Measurements from ENCODE around the gene NPW.
A peak's percentile ranks its signal among the peaks of the same experiment; 100 is the strongest.
"Not testable (repeated sequence)": the region's sequence is repeated elsewhere in the genome, so short reads cannot be mapped to it uniquely, and the experiment has no call there.

The NPW gene

GRCh38 chr16:2023092-2024031 lies 3.8 kb downstream of the NPW start:
- DNase-seq: peak; percentile 51

GRCh38 chr16:2024032-2024420 lies 4.4 kb downstream of the NPW start:
- no peak for DNase-seq

GRCh38 chr16:2025251-2025650 lies 5.7 kb downstream of the NPW start:
- DNase-seq: no peak

DNA sequence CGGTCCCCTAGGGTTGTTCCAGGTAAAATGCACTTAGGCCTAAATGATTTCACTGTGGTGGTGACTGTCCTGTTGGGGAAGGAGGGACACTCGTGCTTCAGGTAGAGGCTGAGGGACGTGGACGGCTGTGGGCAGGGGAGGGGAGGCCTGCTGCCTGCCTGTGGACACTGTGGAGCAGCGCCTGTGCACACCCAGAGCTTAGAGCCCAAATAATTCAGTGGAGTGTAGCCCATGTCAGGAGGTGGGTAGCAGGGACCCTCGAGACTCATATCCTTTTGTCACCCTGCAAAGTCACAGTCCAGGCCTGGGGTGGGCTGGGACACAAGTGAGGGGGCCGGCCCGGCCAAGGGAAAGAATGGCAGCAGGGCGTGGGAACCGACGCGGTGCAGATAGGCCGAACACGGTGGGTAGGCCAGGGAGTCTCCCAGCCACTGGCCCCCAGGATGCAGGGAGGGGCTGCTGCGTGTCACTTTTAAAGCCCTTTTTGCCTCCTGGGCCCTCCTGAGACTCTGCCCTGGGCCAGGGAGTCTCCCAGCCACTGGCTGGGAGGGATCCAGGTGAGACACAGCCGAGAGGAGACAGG lies 6.4 kb downstream of the NPW start:
- no peak for DNase-seq

DNA sequence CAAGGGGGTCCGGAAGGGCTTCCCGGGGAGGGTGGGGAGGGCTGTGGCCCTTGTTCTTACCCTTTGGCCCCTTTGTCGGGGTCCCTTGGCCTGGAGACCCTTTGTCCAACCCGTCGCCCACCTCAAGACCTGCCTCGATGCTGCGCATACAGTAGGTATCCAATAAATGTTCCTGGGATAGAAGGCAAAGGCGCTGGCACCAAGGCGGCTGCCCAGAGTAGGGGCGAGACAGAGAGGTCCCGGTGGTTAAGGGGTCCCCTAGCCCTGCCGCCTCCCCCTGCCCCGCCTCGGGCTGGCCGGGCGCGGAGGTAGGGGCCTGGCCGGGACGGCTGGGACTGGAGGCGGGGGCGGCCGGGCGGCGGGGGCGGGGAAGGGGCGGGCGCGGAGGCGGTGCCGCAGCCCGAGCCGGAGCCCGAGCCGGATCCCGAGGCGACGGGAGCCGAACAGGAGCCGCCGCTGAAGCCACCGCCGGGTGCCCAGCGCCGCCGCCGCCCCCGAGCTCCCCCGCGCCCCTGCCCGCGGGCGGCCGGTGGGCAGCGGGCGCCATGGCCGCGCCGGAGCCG lies 7.0 kb downstream of the NPW start, which contains the start of gene NHERF2:
NHERF2 (plus strand) TSS at position 442 of the 563 bp plus-strand sequence; CDS start at position 546, 104 bp downstream.
- DNase-seq: no peak

DNA sequence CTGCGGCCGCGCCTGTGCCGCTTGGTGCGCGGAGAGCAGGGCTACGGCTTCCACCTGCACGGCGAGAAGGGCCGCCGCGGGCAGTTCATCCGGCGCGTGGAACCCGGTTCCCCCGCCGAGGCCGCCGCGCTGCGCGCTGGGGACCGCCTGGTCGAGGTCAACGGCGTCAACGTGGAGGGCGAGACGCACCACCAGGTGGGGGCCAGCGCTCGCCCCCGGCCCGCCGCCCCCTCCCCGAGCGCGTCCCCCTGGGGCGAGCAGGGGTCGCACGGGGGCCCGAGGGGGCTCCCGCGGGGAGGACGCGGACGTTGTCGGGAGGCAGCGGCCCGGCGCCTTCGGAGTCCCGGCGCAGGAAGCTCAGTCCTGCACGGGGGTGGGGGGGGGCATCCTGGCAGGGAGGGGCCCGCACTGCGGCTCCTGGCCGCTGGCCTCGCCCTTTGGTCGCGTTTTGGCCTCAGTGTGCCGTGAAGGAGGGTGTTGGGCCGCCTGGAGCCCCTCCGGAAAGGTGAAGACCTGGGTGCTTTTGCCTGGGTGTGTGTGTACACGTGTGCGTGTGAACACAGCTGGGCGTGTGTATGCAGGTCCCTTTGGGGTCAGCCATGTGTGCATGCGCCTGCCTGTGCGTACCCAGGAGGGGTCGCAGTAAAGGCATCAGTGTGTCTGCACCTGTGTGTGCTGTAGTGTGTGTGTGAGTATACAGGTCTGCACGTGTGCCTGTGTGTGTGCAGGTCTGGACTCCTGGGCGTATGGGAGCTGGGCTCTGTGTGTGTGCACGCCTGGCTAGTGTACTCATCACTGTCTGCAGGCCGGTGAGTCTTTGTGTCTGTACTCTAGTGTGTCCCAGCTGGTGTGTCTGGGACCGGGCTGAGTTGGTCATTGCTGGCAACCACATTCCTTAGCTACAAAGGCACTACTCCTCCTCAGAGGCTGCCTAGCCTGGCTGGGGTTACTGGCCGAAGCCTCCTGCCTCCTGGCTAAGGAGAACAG lies 7.7 kb downstream of the NPW start:
- DNase-seq: no peak

DNA sequence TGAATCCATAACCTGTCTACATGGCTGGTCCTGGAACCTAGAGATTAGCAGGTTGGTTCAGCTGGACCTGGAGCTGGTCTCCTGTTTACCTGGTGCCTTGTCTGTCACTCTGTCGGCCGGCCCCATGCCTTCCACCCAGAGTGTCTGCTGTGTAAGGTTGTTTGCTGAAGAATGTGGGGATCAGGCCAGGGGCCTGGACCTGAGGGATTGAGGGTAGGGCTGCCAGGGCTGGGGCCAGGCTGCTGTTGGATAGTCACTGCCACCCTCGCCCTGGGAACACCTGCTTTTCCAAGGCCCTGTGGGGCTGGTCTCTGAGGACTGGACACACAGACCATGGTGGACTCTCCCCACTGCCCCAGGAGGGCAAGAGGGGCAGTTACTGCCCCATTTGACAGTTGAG lies 8.6 kb downstream of the NPW start:
- no peak for DNase-seq

GRCh38 chr16:2028620-2029220 lies 9.1 kb downstream of the NPW start:
- DNase-seq: no peak

DNA sequence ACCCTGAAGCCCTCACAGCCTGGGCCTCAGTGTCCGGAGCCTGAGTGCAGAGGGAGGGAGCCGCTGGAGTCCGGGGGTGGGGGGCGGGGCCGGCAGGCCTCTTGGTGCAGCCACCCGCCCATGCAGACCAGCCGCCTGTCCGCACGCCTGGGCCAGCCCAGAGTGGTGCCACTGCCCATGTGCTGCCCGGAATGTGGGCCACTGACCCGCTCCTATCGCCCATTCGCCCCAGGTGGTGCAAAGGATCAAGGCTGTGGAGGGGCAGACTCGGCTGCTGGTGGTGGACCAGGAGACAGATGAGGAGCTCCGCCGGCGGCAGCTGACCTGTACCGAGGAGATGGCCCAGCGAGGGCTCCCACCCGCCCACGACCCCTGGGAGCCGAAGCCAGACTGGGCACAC lies 9.8 kb downstream of the NPW start:
- DNase-seq: no peak

GRCh38 chr16:2030036-2030435 lies 10.5 kb downstream of the NPW start:
- no peak for DNase-seq

- DNase-seq: no peak
Measured at GRCh38 chr16:2031081-2031577, 11.5 kb downstream of the NPW start.

GRCh38 chr16:2032285-2033056 lies 12.9 kb downstream of the NPW start:
- no peak for DNase-seq

- no peak for DNase-seq
Measured at GRCh38 chr16:2033057-2033908, 13.7 kb downstream of the NPW start.

GRCh38 chr16:2033909-2034695 lies 14.5 kb downstream of the NPW start:
- not testable (repeated sequence) for DNase-seq

GRCh38 chr16:2034696-2035430 lies 15.3 kb downstream of the NPW start:
- no peak for DNase-seq

DNA sequence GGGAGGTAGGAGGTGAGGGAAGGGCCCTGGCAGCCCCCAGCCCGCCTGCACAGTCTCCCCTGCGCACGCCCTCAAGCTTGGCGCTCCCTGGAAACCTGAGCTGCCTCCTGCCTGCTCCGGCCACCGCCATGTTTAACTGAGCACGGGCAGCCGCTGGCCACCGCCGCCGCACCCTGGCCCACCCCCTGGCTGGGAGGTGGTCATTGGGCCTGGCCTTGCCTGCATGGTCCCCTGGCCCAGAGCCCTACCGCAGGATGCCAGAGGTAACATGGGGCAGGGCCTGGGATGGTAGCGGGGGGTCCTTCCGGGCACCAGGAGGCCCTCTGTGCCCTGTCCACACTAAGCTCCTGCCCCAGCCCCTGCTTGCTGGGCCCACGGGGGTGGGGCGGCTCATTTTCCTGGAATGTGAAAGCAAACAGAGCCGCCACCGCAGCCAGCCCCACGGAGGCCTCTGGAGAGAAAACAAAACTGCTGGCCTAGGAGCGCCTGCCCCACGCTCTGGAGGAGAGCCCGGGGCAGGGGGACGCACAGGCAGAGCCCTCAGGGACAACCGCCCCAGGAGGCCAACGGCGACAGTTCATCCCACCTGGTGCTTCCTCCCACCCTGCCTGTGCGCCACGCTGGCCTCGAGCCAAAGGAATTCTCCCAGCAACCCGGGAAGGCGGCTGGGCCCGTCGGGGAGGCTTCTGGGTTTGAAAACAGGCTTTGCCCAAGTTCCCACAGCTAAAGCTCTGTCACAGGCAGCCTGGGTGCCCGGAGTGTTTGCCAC lies 16.0 kb downstream of the NPW start:
- no peak for DNase-seq

GRCh38 chr16:2036200-2036966 lies 16.8 kb downstream of the NPW start:
- DNase-seq: no peak
